Measurements from ENCODE around the gene RB1.

The RB1 gene

GRCh38 chr13:48303359-48304142 lies at the start of gene RB1:
TSS of gene RB1 (plus strand) at chr13:48303751. CDS start at chr13:48303913, 162 bp downstream.
- DNase-seq, result peak; percentile 87

- no peak for DNase-seq
Measured at GRCh38 chr13:48253849-48254248, 49.7 kb upstream of the RB1 start.

- DNase-seq, result no peak
Measured at GRCh38 chr13:48255090-48255489, 48.5 kb upstream of the RB1 start.

GRCh38 chr13:48255954-48256353 lies 47.6 kb upstream of the RB1 start:
- DNase-seq, result no peak

GRCh38 chr13:48258002-48258401 lies 45.5 kb upstream of the RB1 start:
- DNase-seq, result no peak

GRCh38 chr13:48258430-48258829 lies 45.1 kb upstream of the RB1 start:
- no peak for DNase-seq

GRCh38 chr13:48260970-48261369 lies 42.6 kb upstream of the RB1 start:
- no peak for DNase-seq

- no peak for DNase-seq
Measured at GRCh38 chr13:48263196-48263595, 40.4 kb upstream of the RB1 start.

GRCh38 chr13:48264058-48264457 lies 39.5 kb upstream of the RB1 start:
- no peak for DNase-seq

GRCh38 chr13:48265217-48265815 lies 38.2 kb upstream of the RB1 start:
- no peak for DNase-seq

- no peak for DNase-seq
Measured at GRCh38 chr13:48266150-48266549, 37.4 kb upstream of the RB1 start.

- DNase-seq, result no peak
Measured at GRCh38 chr13:48266701-48267639, 36.6 kb upstream of the RB1 start.

GRCh38 chr13:48268019-48268418 lies 35.5 kb upstream of the RB1 start:
- DNase-seq, result no peak

GRCh38 chr13:48273346-48273745 lies 30.2 kb upstream of the RB1 start:
- DNase-seq, result no peak

- no peak for DNase-seq
Measured at GRCh38 chr13:48275507-48275906, 28.0 kb upstream of the RB1 start.

GRCh38 chr13:48278806-48279205 lies 24.7 kb upstream of the RB1 start:
- DNase-seq, result no peak

GRCh38 chr13:48281556-48281955 lies 22.0 kb upstream of the RB1 start:
- no peak for DNase-seq

- no peak for DNase-seq
Measured at GRCh38 chr13:48291730-48292129, 11.8 kb upstream of the RB1 start.

GRCh38 chr13:48292650-48293049 lies 10.9 kb upstream of the RB1 start:
- DNase-seq, result no peak

GRCh38 chr13:48294653-48295052 lies 8.9 kb upstream of the RB1 start:
- DNase-seq, result no peak

GRCh38 chr13:48295271-48295670 lies 8.3 kb upstream of the RB1 start:
- no peak for DNase-seq

- DNase-seq, result no peak
Measured at GRCh38 chr13:48296528-48296927, 7.0 kb upstream of the RB1 start.

GRCh38 chr13:48297131-48297786 lies 6.3 kb upstream of the RB1 start:
- DNase-seq, result no peak
